HG03442 (cell line): ENCODE results near the gene TSC22D1.
"Not testable (repeated sequence)": the region's sequence is repeated elsewhere in the genome, so short reads cannot be mapped to it uniquely, and the experiment has no call there.

Experiments used
- ATAC-seq: cut with Tn5 transposase; IDR thresholded peaks from one replicate; pipeline ENCODE4 v1.9.1; 2021; ENCODE audit warnings: mild to moderate bottlenecking, moderate library complexity; ENCODE audit not compliant: unreplicated experiment

Gene TSC22D1

GRCh38 chr13:44575741-44576350, at the start of gene TSC22D1:
Gene TSC22D1, minus strand, starts transcription at chr13:44576330. Its CDS starts 256 bp downstream, at chr13:44576074.
- ATAC-seq = no peak

- ATAC-seq = no peak
These were observed 46.6 kb upstream of the TSC22D1 start for GRCh38 chr13:44622708-44623107.

GRCh38 chr13:44622261-44622660, 46.1 kb upstream of the TSC22D1 start:
- ATAC-seq = no peak

- no peak for ATAC-seq
These were observed 43.9 kb upstream of the TSC22D1 start for GRCh38 chr13:44620057-44620456.

- ATAC-seq = no peak
These were observed 43.5 kb upstream of the TSC22D1 start for GRCh38 chr13:44619651-44620050.

- no peak for ATAC-seq
These were observed 42.2 kb upstream of the TSC22D1 start for GRCh38 chr13:44618326-44618725.

- no peak for ATAC-seq
These were observed 41.5 kb upstream of the TSC22D1 start for GRCh38 chr13:44617648-44618047.

- ATAC-seq = no peak
These were observed 33.0 kb upstream of the TSC22D1 start for GRCh38 chr13:44609137-44609536.

- no peak for ATAC-seq
These were observed 29.6 kb upstream of the TSC22D1 start for GRCh38 chr13:44605721-44606120.

GRCh38 chr13:44605275-44605674, 29.1 kb upstream of the TSC22D1 start:
- ATAC-seq = no peak

- ATAC-seq = no peak
These were observed 25.5 kb upstream of the TSC22D1 start for GRCh38 chr13:44601586-44601985.

GRCh38 chr13:44593861-44594592, 17.9 kb upstream of the TSC22D1 start:
- not testable (repeated sequence) for ATAC-seq

- ATAC-seq = no peak
These were observed 16.2 kb upstream of the TSC22D1 start for GRCh38 chr13:44592216-44592847.

- ATAC-seq = no peak
These were observed 15.2 kb upstream of the TSC22D1 start for GRCh38 chr13:44591316-44591715.

- ATAC-seq = no peak
These were observed 7.0 kb upstream of the TSC22D1 start for GRCh38 chr13:44583137-44583536.

GRCh38 chr13:44578067-44578400, 1.9 kb upstream of the TSC22D1 start:
- no peak for ATAC-seq

GRCh38 chr13:44577236-44578066, 1.3 kb upstream of the TSC22D1 start:
- ATAC-seq = peak; percentile 50

GRCh38 chr13:44576351-44577235, 463 bp upstream of the TSC22D1 start:
- ATAC-seq = peak; percentile 5

- ATAC-seq = no peak
These were observed 1.1 kb downstream of the TSC22D1 start for GRCh38 chr13:44575035-44575434.

GRCh38 chr13:44574466-44574855, 1.7 kb downstream of the TSC22D1 start:
- ATAC-seq = no peak
